GM15510 (cell line): ENCODE results near the gene NEK4.

ENCODE experiments used
- POLR2A ChIP-seq: IDR thresholded peaks from 3 replicates; pipeline ENCODE4 v1.6.1; 2011; ENCODE audit warnings: borderline replicate concordance; ENCODE audit not compliant: insufficient read length; ENCODE audit errors: extremely low read depth

NEK4 gene

DNA sequence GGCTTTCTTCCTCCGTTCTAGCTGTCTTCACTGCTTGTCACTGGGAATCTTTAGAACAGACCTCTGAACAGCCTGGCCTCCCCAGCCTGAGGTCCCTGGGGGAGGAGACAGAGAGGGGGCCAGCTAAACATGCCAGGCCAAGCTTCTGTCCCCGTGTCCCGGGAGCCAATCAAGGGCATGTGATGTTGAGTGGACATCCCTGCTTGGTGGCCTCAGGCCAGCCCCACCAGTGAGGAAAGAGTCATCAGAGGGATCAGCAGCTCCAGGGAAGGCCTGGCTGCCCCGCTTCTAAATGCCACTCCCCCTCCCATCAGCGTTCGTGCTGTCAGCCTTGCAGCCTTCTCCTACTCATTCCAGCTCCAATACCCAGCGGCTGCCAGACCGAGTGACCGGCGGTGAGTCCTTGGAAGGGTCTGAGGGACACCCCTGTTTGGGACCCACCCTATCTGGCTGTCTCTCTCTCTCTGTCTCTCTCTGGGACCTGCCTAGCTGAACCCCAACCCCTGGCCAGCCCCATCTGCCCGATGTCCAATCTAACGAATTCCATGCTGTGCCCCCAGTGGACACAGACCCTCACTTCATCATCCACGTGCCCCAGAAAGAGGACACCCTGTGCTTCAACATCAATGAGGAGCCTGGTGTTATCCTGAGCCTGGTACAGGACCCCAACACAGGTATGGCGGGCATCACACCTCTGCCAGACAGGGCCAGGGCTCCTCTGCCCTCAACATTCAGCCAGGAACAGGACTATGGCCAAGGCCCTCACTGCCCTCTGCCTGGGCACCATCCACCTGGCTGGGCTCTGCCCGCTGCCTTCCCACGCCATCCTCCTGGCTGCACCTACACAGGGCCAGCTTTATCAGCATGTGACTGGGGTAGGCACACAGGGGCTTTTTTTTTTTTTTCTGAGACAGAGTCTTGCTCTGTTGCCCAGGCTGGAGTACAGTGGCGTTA, 17.2 kb upstream of the NEK4 start:
- TF ChIP-seq POLR2A, result no peak

DNA sequence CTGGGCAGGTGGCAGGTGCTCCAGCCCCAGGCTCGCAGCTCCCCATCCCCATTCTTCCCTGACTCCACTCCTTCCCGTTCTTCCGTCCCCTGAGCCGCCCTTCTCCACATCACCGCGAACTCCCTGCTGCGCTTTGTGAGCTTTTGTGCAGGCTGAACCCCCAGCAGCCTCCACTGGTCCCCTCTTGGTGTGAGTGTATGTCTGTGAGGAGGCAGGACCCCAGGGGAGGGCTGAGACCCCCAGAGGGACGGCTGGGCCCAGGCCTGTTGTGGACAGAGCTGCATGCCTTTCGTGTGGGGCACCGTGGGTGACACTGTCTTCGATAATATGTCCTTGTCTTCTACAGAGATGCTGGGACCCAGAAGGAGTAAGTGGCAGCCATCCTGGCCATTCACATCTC, 16.5 kb upstream of the NEK4 start:
- no peak for TF ChIP-seq POLR2A

DNA sequence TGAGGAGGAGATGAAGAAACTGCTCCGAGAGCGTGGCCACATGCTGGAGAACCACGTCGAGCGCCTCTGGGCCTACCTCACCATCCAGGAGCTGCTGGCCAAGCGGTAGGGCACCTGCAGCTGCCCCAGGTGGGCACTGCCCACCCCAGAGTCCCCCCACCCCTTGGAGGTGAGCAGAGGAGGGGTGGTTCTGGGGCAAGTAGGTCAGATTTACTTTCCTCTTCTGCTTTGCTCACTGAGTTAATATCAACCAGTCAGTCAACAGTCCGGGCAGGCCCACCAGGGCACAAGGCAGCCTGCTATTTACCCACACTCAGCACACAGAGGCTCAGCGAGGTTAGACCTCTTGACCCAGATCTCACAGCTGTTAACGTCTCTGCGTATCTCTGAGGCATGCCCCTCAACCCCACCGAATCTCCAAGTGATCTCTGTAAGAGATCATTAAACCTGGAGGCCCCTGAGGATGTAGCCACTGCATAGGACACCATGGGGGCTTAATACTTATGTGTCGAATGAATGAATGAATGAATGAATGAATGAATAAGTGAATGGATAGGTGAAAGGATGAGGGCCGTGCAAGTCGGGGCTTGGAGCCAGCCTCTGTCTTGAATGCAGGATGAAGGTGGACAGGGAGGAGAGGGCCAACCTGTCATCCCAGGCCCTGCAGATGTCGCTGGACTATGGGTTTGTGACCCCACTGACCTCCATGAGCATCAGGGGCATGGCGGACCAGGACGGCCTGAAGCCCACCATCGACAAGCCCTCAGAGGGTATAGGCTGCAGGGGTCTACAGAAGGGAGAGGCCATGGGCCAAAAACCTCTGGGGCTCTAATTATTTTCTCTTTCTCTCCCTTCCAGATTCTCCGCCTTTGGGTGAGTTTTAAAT, 15.8 kb upstream of the NEK4 start:
- no peak for TF ChIP-seq POLR2A

DNA sequence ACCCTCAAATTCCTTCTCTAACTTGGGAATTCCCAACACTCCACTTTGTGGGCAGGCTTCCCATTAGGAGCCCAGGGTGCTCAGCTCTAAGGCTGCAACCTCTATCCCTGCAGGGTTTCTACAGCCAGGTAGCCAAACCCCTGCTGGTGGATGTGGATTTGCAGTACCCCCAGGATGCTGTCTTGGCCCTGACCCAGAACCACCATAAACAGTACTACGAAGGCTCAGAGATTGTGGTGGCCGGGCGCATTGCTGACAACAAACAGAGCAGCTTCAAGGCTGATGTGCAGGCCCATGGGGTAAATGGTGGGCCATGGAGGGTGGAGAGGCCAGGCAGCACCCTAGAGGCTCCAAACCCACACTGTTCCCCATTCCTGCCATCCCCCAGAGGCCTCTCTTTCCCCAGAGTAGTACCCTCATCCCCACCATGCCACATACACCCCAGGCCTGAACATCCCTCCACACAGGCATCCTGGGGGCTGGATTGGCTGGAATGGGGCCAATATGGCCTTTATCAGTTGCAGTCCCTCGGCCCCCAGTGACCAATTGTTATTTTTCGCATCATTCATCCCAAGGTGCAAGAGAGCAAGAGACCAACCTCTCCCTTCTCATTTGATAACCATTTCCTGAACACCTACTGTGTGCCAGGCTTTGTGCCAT, 14.3 kb upstream of the NEK4 start:
- TF ChIP-seq POLR2A, result no peak

DNA sequence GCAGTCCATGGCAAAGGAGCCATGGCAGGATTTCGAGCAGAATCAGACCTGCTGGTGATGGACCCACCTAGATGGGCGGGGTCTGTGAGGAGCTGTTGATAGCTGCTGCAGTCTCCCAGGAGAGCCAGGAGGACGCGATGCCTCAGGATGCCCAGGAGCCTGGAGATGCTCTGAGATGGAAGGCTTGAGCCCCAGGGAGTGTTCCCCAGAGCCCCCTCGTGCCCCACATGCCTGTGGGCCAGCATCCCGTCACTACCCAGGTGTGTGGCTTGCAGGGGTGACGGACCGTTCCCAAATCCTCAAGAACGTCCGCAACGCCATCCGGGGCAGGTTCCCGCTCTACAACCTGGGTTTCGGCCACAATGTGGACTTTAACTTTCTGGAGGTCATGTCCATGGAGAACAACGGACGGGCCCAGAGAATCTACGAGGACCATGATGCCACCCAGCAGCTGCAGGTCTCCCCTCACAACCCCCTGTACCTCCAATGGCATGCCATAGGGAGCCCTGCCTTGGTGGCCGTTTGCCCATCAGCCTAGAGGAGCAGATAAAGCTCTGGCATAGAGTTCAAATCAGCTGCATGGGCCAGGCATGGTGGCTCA, 13.4 kb upstream of the NEK4 start:
- no peak for TF ChIP-seq POLR2A

DNA sequence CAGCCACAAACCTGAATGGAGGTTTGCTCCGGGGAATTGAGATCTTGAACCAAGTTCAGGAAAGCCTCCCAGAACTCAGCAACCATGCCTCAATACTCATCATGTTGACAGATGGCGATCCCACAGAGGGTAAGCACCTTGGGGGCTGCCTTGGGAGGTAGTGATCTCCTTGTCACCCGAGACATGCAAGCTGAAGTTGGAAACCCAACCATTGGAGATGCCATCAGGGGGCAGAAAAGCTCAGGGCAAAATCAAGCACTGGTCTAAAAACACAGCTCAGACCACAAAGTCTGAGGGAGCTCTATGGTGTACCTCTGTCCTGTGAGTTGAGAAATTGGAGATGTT, 12.4 kb upstream of the NEK4 start:
- no peak for TF ChIP-seq POLR2A

DNA sequence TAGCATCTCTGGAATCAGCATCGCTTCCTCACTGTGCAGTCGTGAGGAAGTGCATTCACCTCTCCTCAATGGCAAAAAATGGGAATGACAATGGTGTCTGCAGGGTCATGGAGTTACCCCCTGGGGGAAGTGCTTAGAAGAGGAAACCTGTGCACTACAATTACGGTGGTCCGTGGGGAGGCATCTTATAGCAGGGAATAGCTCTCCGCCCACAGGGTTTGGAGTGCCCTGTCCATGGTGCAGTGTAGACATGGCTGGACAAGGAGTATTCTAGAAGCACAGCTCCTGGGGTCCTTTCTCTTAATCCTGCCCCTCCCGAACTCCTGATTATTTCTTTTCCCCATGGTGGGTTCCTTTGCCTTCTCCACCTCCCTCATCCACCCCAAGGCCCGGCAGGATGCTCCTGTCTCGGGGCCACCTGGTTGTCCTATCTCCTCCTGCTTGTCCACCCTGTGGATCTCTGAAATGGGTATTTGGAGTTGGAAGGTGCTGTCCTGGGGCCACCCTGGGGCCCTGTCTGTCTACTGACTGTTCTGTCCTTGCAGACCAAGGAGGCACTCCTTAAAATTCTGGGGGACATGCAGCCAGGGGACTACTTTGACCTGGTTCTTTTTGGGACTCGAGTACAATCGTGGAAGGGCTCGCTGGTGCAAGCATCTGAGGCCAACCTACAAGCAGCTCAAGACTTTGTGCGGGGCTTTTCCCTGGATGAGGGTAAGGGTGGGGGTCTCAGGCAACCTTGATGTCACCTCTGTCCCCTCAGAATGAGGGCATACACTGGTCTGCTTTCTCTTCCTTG, 11.9 kb upstream of the NEK4 start:
- TF ChIP-seq POLR2A, result no peak

DNA sequence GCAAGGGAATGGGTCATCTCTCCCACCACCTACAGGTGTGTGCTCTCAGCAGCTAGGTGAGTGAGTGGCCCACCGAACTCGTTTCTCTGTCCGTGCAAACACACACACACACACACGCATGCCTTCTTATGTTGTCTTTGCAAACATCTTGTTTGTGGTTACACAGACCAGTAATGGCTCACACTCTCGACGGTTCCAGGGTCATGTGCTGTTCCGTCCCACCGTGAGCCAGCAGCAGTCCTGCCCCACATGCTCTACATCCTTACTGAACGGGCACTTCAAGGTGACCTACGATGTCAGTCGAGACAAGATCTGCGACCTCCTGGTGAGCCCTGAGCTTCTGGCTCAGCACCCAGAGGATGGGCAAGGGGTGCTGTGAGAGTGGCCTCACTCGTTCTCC, 11.0 kb upstream of the NEK4 start:
- TF ChIP-seq POLR2A, result no peak

DNA sequence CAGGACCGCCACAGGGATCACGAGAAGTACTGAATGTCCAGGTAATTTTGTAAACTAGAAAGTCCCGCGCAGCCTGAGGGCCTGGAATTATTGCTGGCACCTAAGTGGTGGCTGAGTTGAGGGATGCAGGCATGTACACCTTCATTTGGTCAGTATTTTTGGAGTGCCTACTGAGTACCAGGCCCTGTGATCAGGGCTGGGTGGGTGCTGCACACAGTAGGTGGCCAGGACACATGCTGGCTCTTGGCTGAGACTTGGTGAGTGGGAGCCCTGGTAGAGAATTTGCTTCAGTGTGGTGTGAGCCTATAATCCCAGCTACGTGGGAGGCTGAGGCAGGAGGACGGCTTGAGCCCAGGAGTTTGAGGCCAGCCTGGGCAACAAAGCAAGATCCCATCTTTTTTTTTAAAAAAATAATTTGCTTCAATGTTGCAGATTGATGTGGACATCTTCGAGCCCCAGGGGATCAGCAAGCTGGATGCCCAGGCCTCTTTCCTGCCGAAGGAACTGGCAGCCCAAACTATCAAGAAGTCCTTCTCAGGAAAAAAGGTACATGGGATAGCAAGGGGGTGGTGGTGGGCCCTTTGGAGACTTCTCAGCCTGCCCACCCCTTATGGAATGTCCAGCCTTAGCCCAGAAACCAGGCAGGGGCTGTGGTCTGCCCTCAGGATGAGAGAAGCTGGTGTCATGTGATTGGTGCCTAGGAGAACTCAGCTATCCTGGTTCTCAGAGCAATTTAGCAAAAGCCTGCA, 9.3 kb upstream of the NEK4 start:
- TF ChIP-seq POLR2A, result no peak

DNA sequence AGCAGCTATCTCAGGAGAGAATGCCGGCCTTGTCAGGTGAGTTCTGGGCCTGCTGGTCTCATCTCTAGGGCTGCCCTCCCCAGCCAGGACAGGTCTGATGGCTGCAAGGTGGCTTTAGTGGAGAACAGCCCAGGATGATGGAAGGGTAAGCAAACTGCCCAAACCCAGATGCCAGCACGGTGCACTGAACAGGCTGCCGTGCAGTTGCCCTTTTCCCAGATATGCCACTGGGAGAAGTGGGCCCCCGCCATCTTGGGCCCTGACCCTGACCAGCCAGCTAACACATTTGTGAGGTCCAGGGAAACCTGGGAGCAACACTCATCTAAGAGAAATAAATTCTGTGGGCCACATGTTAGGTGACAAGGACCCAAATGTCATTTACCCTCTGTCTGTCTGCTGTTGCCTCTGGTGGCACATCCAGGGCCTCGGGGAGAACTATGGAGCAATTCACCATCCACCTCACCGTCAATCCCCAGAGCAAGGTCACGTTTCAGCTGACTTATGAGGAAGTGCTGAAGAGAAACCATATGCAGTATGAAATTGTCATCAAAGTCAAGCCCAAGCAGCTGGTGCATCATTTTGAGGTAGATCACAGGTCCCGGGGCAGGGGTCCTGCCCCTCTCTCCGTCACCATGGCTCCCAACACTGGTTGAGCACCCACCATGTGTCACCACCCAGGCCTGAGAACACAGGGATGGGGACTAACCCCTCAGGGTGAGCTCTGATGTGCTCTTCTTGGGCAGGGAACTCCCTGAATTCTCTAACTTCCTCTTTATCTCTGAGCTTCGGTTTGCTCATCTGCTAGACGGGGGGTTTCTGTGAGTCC, 8.5 kb upstream of the NEK4 start:
- no peak for TF ChIP-seq POLR2A

DNA sequence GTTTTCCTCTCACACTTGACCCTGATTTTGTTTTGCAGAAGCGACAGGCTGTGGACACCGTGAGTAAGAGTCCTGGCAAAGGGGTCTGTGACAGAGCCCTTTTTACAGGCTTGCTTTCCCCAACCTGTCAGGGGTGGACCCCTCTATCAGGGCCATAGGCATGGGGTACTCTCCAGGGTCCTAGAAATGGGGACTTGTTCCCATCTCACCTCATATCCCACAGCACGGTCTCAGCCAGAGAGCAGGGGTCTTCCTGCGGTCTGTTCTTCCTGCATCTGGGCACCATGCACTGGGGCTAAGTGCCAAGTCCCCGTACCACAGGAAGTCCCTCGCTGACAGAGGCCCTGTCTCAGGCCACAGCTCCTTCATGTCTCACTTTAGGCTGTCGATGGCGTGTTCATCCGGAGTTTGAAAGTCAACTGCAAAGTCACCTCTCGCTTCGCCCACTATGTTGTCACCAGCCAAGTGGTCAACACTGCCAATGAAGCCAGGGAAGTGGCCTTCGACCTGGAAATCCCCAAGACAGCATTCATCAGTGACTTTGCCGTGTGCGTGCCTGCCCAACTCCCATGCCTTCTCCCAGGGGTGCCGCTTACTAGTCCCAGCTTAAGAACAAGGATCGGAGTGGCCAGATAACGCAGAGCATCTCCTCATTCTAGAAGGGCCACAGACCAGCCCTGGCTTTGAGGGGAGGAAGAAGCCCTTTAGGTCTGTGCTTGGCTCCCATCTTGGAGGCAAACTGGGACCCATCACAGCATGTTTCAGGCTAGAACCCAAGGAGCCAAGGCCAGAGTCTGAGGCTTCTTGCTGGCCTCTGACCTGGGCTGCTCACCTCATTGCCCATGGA, 7.4 kb upstream of the NEK4 start:
- no peak for TF ChIP-seq POLR2A
